HUES48 (cell line): ENCODE measurements around the gene SRP54.

Experiments
- H3K27ac ChIP-seq: one replicate; pipeline ENCODE4 v1.7.0; 2013; ENCODE audit warnings: low read depth, low read length, inconsistent platforms
- H3K27me3 ChIP-seq: 2 replicates; pipeline ENCODE4 v1.6.1; 2013; ENCODE audit warnings: mild to moderate bottlenecking, low read length; ENCODE audit not compliant: control insufficient read depth, insufficient read depth
- H3K36me3 ChIP-seq: 2 replicates; pipeline ENCODE4 v1.6.1; 2013; ENCODE audit warnings: low read length; ENCODE audit not compliant: control insufficient read depth, insufficient read depth
- H3K4me1 ChIP-seq: 2 replicates; pipeline ENCODE4 v1.6.1; 2013; ENCODE audit warnings: mild to moderate bottlenecking, low read length; ENCODE audit not compliant: control insufficient read depth, insufficient read depth
- H3K4me3 ChIP-seq: 2 replicates; pipeline ENCODE4 v1.5.1; 2013; ENCODE audit warnings: mild to moderate bottlenecking, low read depth, low read length
- H3K9ac ChIP-seq: 2 replicates; pipeline ENCODE4 v1.6.1; 2013; ENCODE audit warnings: mild to moderate bottlenecking, low read depth, low read length, moderate library complexity
- H3K9me3 ChIP-seq: 2 replicates; pipeline ENCODE4 v1.6.1; 2013; ENCODE audit warnings: low read length; ENCODE audit not compliant: control insufficient read depth, insufficient read depth

Gene SRP54

GRCh38 chr14:34983148-34983760 is 462 bp downstream of the SRP54 start:
- Histone ChIP-seq H3K27ac (peak overlapping the region; percentile 100), H3K9ac (peak overlapping the region; percentile 84), H3K36me3 (no peaks in the 10 kb centered on the region), H3K27me3 (peaks cover 12% of the 10 kb centered on the region), H3K4me1 (peaks cover 9% of the 10 kb centered on the region), H3K4me3 (peak overlapping the region; percentile 71), H3K9me3 (no peaks in the 10 kb centered on the region)

- Histone ChIP-seq H3K9ac (peak overlapping the region; percentile 84), H3K27ac (no peak overlapping the region), H3K27me3 (peaks cover 12% of the 10 kb centered on the region), H3K36me3 (no peaks in the 10 kb centered on the region), H3K4me3 (peak overlapping the region; percentile 71), H3K4me1 (peaks cover 9% of the 10 kb centered on the region), H3K9me3 (no peaks in the 10 kb centered on the region)
Measured at GRCh38 chr14:34983786-34984185, 994 bp downstream of the SRP54 start.

GRCh38 chr14:34985740-34986139 is 2.9 kb downstream of the SRP54 start:
- Histone ChIP-seq H3K36me3 (no peaks in the 10 kb centered on the region), H3K9me3 (no peaks in the 10 kb centered on the region), H3K9ac (no peak overlapping the region), H3K27me3 (peaks cover 7% of the 10 kb centered on the region), H3K27ac (no peak overlapping the region), H3K4me3 (no peak overlapping the region), H3K4me1 (peaks cover 9% of the 10 kb centered on the region)

GRCh38 chr14:34987180-34987579 is 4.4 kb downstream of the SRP54 start:
- Histone ChIP-seq H3K4me3 (no peak overlapping the region), H3K27ac (no peak overlapping the region), H3K9ac (no peak overlapping the region), H3K4me1 (peaks cover 7% of the 10 kb centered on the region), H3K27me3 (no peaks in the 10 kb centered on the region), H3K9me3 (no peaks in the 10 kb centered on the region), H3K36me3 (no peaks in the 10 kb centered on the region)

GRCh38 chr14:34989762-34990161 is 7.0 kb downstream of the SRP54 start:
- H3K4me1 ChIP-seq, result no peaks in the 10 kb centered on the region

GRCh38 chr14:34993426-34993825 is 10.6 kb downstream of the SRP54 start:
- Histone ChIP-seq H3K36me3 (peaks cover 3% of the 10 kb centered on the region), H3K27me3 (no peaks in the 10 kb centered on the region), H3K9ac (no peak overlapping the region), H3K9me3 (no peaks in the 10 kb centered on the region), H3K27ac (no peak overlapping the region), H3K4me3 (no peak overlapping the region), H3K4me1 (no peaks in the 10 kb centered on the region)

More at GRCh38 chr14:34989762-34990161, 7.0 kb downstream of the SRP54 start:
- no peaks in the 10 kb centered on the region for H3K36me3 ChIP-seq
- H3K9me3 ChIP-seq, result no peaks in the 10 kb centered on the region
- no peak overlapping the region for H3K27ac ChIP-seq
- no peak overlapping the region for H3K9ac ChIP-seq
- no peak overlapping the region for H3K4me3 ChIP-seq
- H3K27me3 ChIP-seq, result no peaks in the 10 kb centered on the region

GRCh38 chr14:34994668-34995067 is 11.9 kb downstream of the SRP54 start:
- H3K27me3 ChIP-seq, result no peaks in the 10 kb centered on the region
- H3K4me3 ChIP-seq, result no peak overlapping the region
- no peak overlapping the region for H3K9ac ChIP-seq
- H3K27ac ChIP-seq, result no peak overlapping the region
- H3K36me3 ChIP-seq, result peaks cover 9% of the 10 kb centered on the region
- no peaks in the 10 kb centered on the region for H3K9me3 ChIP-seq
- H3K4me1 ChIP-seq, result no peaks in the 10 kb centered on the region

GRCh38 chr14:34997762-34998161 is 15.0 kb downstream of the SRP54 start:
- H3K4me1 ChIP-seq, result no peaks in the 10 kb centered on the region
- no peak overlapping the region for H3K27ac ChIP-seq
- peaks cover 19% of the 10 kb centered on the region for H3K36me3 ChIP-seq
- H3K27me3 ChIP-seq, result no peaks in the 10 kb centered on the region
- H3K9me3 ChIP-seq, result no peaks in the 10 kb centered on the region
- no peak overlapping the region for H3K9ac ChIP-seq
- no peak overlapping the region for H3K4me3 ChIP-seq

GRCh38 chr14:34999500-34999899 is 16.7 kb downstream of the SRP54 start:
- no peaks in the 10 kb centered on the region for H3K9me3 ChIP-seq
- no peak overlapping the region for H3K4me3 ChIP-seq
- no peaks in the 10 kb centered on the region for H3K4me1 ChIP-seq
- H3K36me3 ChIP-seq, result peaks cover 28% of the 10 kb centered on the region
- H3K9ac ChIP-seq, result no peak overlapping the region
- H3K27ac ChIP-seq, result no peak overlapping the region
- H3K27me3 ChIP-seq, result no peaks in the 10 kb centered on the region

- H3K27ac ChIP-seq, result no peak overlapping the region
- no peaks in the 10 kb centered on the region for H3K4me1 ChIP-seq
- peaks cover 33% of the 10 kb centered on the region for H3K36me3 ChIP-seq
- H3K9me3 ChIP-seq, result no peaks in the 10 kb centered on the region
- H3K27me3 ChIP-seq, result no peaks in the 10 kb centered on the region
- no peak overlapping the region for H3K9ac ChIP-seq
- H3K4me3 ChIP-seq, result no peak overlapping the region
Measured at GRCh38 chr14:35001621-35002020, 18.8 kb downstream of the SRP54 start.

- H3K27me3 ChIP-seq, result no peaks in the 10 kb centered on the region
- H3K9me3 ChIP-seq, result no peaks in the 10 kb centered on the region
- H3K27ac ChIP-seq, result no peak overlapping the region
- no peaks in the 10 kb centered on the region for H3K4me1 ChIP-seq
- no peak overlapping the region for H3K4me3 ChIP-seq
- H3K36me3 ChIP-seq, result peaks cover 39% of the 10 kb centered on the region
- H3K9ac ChIP-seq, result no peak overlapping the region
Measured at GRCh38 chr14:35004839-35005238, 22.0 kb downstream of the SRP54 start.
